Upper lobe of right lung (tissue), 1 donor: ENCODE measurements around the gene PAK5. TPM values are rescaled to one million over a fixed set of nuclear protein-coding genes. Genes with fewer than 3 reads are reported as not detected.

ENCODE experiments used
- ATAC-seq: fragments of 200-7000 bp; cut with Tn5 transposase; one replicate; pipeline ENCODE4 v1.9.1; 2020; ENCODE audit warnings: mild to moderate bottlenecking, moderate library complexity
- DNase-seq: peaks from one replicate; pipeline ENCODE4 v3.0.0-alpha.2; 2020
- H3K27ac ChIP-seq: fragments of 200-600 bp; one replicate; pipeline ENCODE4 v1.8.0; 2022
- H3K27me3 ChIP-seq: fragments of 200-600 bp; one replicate; pipeline ENCODE4 v1.8.0; 2022; ENCODE audit warnings: mild to moderate bottlenecking
- H3K36me3 ChIP-seq: fragments of 200-600 bp; one replicate; pipeline ENCODE4 v1.8.0; 2022
- H3K4me1 ChIP-seq: fragments of 200-600 bp; one replicate; pipeline ENCODE4 v1.8.0; 2022
- H3K4me3 ChIP-seq: fragments of 200-600 bp; one replicate; pipeline ENCODE4 v1.8.0; 2022; ENCODE audit warnings: mild to moderate bottlenecking
- H3K9me3 ChIP-seq: fragments of 200-600 bp; one replicate; pipeline ENCODE4 v1.8.0; 2022
- intact Hi-C: fragments of 100-400 bp; cut with DNase I; formaldehyde crosslinking; loops from one replicate; pipeline ENCODE4 v1.11.0; 2022
- long read RNA-seq: library from polyadenylated mRNA; unstranded; transcript quantifications from one replicate; pipeline ENCODE4 v2.0.0, GENCODE V29; 2021
- total RNA-seq: library from RNA; stranded (reverse); fragmentation: NEBNext Ultra II Directional; extraction: Animal tissue kit (Norgen Biotek cat#: 25700); gene quantifications from one replicate; pipeline ENCODE4 v1.2.1, GENCODE V29; 2021
- TF ChIP-seq, protein P1 (sequence below): fragments of 200-600 bp; IDR thresholded peaks from one replicate; pipeline ENCODE4 v1.8.0; 2022; ENCODE audit warnings: antibody characterized with exemption
- donor health status: DM: no; HTN: yes; CAD: no; lungs with severe emphysema.

Gene PAK5
- 0.35 TPM for total RNA-seq
- long read RNA-seq = 0 reads

DNA sequence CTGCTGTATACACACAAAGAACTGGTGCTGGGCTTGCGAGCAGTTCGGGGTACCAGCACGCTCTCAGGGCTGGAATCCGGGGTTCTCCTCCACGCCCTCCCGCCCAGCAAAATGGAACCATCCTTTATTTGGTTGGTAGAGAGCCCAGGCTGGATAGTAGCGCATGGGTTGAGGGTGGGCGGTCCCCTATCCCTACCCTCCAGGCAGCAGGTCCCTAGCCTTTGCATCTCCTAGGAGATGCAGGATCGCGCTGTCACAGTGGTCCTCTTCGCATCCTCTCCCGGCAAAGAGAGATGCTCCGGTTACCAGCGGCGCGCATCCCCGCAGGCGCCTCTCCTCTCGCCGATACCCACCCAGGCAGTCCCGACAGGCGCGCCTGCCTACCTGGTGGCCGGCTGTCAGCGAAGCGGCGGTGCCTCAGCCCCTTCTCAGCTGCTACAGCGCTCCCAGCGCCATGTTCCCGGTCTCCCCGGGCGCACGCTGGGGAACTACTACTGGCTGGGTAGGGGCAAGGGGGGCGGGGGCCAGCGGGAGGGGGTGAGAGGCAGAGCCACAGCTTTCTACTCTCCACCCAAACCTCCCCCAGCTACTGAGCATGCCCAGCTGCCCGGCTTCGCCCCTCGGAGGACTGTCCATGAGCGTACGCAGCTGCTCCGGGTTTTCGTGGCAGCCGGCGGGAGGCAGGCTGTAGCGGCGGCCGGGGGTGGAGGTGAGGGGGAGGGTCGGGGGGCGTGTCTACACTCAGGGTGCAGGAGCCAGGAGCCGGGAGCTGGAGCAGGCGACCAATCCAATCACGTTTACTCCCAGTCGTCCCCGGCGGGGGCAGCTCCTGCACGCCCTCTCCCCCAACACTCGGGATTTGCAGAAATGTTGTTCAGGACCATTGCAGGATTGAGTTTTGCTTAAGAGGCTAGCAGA, at the start of gene PAK5:
Gene PAK5 (minus strand): TSS at position 699 of the 918 bp plus-strand sequence. CDS start 194,748 bp downstream, outside the sequence.
- Histone ChIP-seq H3K36me3 (no peaks in the 10 kb centered on the region), H3K9me3 (no peaks in the 10 kb centered on the region), H3K27ac (no peak within 1 kb of the TSS), H3K4me1 (peaks cover 4% of the 10 kb centered on the region), H3K27me3 (peaks cover 31% of the 10 kb centered on the region), H3K4me3 (peak within 1 kb of the TSS; percentile 43)
- TF ChIP-seq, protein P1, sequence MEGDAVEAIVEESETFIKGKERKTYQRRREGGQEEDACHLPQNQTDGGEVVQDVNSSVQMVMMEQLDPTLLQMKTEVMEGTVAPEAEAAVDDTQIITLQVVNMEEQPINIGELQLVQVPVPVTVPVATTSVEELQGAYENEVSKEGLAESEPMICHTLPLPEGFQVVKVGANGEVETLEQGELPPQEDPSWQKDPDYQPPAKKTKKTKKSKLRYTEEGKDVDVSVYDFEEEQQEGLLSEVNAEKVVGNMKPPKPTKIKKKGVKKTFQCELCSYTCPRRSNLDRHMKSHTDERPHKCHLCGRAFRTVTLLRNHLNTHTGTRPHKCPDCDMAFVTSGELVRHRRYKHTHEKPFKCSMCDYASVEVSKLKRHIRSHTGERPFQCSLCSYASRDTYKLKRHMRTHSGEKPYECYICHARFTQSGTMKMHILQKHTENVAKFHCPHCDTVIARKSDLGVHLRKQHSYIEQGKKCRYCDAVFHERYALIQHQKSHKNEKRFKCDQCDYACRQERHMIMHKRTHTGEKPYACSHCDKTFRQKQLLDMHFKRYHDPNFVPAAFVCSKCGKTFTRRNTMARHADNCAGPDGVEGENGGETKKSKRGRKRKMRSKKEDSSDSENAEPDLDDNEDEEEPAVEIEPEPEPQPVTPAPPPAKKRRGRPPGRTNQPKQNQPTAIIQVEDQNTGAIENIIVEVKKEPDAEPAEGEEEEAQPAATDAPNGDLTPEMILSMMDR = no peak
- ATAC-seq (peak; percentile 92), DNase-seq (peak; percentile 86)
- intact Hi-C loops = no loop called here

DNA sequence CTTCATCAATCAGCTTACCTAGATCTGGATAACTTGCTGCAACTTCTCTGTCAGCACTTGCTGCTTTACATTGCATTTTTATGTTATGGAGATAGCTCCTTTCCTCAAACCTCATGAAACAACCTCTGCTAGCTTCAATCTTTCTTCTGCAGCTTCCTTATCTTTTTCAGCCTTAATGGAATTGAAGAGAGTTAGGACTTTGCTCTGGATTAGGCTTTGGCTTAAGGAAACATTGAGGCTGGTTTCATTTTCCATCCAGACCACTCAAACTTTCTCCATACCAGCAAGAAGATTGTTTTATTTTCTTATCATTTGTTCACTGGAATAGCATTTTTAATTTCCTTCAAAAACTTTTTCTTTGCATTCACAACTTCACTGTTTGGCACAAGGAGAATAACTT, 48.8 kb upstream of the PAK5 start:
- intact Hi-C loops = no loop called here
- DNase-seq = no peak

DNA sequence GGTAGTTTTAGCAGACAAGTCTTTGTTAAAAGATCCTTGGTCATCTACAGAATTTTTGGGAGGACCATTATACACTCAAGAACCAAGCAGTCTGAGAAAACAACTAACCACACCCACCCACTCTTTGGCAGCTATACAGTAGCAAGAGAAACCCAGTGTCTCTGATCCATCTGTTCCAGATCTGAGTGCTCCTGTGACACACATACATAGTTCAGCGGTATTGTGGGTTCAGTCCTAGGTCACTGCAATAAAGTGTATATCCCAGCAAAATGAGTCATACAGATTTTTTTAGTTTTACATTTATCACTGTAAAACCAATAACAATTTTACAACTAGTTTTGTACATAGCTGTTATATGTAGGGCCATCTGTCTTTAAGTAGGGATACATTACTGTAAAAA, 47.4 kb upstream of the PAK5 start:
- Histone ChIP-seq H3K36me3 (no peaks in the 10 kb centered on the region), H3K4me3 (no peak overlapping the region), H3K27me3 (no peaks in the 10 kb centered on the region), H3K9me3 (peaks cover 3% of the 10 kb centered on the region), H3K27ac (no peak overlapping the region), H3K4me1 (no peaks in the 10 kb centered on the region)
- no peak for DNase-seq
- ATAC-seq = no peak
- intact Hi-C loops = no loop called here
- TF ChIP-seq, protein P1 = no peak

More for the DNA sequence above, 48.8 kb upstream of the PAK5 start:
- ATAC-seq = no peak
- no peak overlapping the region for H3K27ac ChIP-seq
- TF ChIP-seq, protein P1 = no peak
- H3K36me3 ChIP-seq = no peaks in the 10 kb centered on the region
- H3K27me3 ChIP-seq = no peaks in the 10 kb centered on the region
- no peak overlapping the region for H3K4me3 ChIP-seq
- no peaks in the 10 kb centered on the region for H3K4me1 ChIP-seq
- H3K9me3 ChIP-seq = peaks cover 3% of the 10 kb centered on the region

DNA sequence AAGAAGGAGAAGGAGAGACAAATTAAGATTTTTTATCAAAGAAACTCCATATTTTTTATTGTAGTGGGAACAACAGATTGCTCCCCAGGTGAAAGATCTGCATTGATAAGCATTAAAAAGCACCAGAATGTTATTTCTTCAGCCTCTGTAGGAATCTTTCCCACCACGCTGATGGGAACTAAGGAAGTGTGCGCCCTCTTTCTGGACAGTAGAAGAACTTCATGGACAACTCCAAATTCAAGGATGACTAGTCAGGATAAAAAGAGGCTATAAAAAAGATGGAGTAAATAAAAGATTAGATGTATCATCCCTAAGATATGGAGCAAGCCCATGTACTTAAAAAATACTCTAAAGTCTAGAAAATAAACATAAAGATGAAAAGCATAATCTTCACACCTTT, 45.8 kb upstream of the PAK5 start:
- Histone ChIP-seq H3K4me3 (no peak overlapping the region), H3K27me3 (no peaks in the 10 kb centered on the region), H3K27ac (no peak overlapping the region), H3K9me3 (peaks cover 3% of the 10 kb centered on the region), H3K4me1 (no peaks in the 10 kb centered on the region), H3K36me3 (no peaks in the 10 kb centered on the region)
- ATAC-seq (no peak), DNase-seq (no peak)
- TF ChIP-seq, protein P1 = no peak
- intact Hi-C loops = no loop called here

DNA sequence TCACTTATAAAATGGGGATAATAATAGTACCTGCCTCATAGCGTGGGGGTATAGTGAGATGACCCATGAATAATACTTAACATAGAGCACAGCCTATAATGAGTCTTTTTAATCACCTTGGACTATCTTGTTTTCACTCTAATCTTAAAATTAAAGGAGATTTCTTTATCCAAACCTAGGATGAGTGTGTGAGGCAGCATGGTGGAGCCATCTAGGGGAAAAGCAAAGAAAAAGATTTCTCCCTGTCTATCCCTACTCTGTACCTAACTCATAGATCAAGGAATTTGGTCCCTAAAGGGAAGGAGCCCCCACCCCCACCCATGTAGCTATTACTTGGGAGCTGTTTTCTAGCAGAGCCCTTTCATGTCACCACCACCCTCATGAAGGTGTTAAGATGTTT, 45.2 kb upstream of the PAK5 start:
- TF ChIP-seq, protein P1 = no peak
- Histone ChIP-seq H3K4me1 (no peaks in the 10 kb centered on the region), H3K27ac (no peak overlapping the region), H3K36me3 (no peaks in the 10 kb centered on the region), H3K9me3 (peaks cover under 1% of the 10 kb centered on the region), H3K4me3 (no peak overlapping the region), H3K27me3 (no peaks in the 10 kb centered on the region)
- DNase-seq = no peak
- no peak for ATAC-seq
- intact Hi-C loops = no loop called here
